Measurements from ENCODE around the gene TMTC1. TPM values are rescaled to one million over a fixed set of nuclear protein-coding genes. Genes with fewer than 3 reads are reported as not detected.

Gene TMTC1
- polyA plus RNA-seq, 1 donor (not counting 4 experiments of a cell fraction or from before 2014, with no cell fraction given): 3.7 TPM

DNA sequence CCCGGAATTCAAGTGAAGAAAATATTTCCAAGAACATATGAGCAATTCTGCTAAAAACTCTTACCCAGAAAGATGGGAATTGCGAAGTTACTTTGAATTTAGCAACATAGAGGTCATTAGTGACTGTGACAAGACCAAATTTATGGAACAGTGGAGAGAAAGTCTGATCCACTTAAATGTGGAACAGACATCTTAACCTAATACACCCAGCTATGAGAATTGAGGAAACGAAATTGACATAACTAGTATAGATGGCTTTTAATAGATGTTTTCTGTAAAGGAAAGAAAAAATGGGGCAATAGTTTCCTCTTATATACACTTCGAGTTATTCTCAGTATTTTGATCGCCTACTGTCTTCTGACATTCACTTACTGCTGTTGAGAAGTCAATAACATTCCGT, 290.9 kb downstream of the TMTC1 start:
- H3K79me2 ChIP-seq (ENCODE audit: control insufficient read depth, insufficient read depth, low read length): no peaks in the 10 kb centered on the region
- H4K20me1 ChIP-seq (ENCODE audit: control insufficient read depth, extremely low read depth, insufficient read depth, low read length): no peaks in the 10 kb centered on the region
- H3K9me1 ChIP-seq (ENCODE audit: control insufficient read depth, extremely low read depth, insufficient read depth, low read length): no peaks in the 10 kb centered on the region
- no peak for TF ChIP-seq EZH2 (IDR thresholded peaks at IDR 0.05; ENCODE audit: low read length)
- TF ChIP-seq, protein P1, sequence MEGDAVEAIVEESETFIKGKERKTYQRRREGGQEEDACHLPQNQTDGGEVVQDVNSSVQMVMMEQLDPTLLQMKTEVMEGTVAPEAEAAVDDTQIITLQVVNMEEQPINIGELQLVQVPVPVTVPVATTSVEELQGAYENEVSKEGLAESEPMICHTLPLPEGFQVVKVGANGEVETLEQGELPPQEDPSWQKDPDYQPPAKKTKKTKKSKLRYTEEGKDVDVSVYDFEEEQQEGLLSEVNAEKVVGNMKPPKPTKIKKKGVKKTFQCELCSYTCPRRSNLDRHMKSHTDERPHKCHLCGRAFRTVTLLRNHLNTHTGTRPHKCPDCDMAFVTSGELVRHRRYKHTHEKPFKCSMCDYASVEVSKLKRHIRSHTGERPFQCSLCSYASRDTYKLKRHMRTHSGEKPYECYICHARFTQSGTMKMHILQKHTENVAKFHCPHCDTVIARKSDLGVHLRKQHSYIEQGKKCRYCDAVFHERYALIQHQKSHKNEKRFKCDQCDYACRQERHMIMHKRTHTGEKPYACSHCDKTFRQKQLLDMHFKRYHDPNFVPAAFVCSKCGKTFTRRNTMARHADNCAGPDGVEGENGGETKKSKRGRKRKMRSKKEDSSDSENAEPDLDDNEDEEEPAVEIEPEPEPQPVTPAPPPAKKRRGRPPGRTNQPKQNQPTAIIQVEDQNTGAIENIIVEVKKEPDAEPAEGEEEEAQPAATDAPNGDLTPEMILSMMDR (optimal IDR thresholded peaks at IDR 0.05 in 1 of 3, IDR thresholded peaks at IDR 0.05 in 1 of 3, conservative IDR thresholded peaks at IDR 0.05 in 1 of 3; ENCODE audit: extremely low read depth in 1 of 3, insufficient read depth in 2 of 3, low read length in 3 of 3): no peak
- no peak for FAIRE-seq
- H3K27ac ChIP-seq (ENCODE audit: control insufficient read depth, insufficient read depth, low read length): no peak overlapping the region
- no peaks in the 10 kb centered on the region for H3K9me3 ChIP-seq (ENCODE audit: control insufficient read depth, low read depth, low read length)
- H2AFZ ChIP-seq (ENCODE audit: control insufficient read depth, low read length): no peak overlapping the region
- no peaks in the 10 kb centered on the region for H3K27me3 ChIP-seq (ENCODE audit: control insufficient read depth, extremely low read depth, insufficient read depth, low read length)
- dilution Hi-C loops (cut with MboI; ENCODE audit: extremely low pct_ligation_motif_present, low sequenced_read_pairs): no loop called here
- no peak overlapping the region for H3K4me3 ChIP-seq (ENCODE audit: control insufficient read depth in 2 of 3, extremely low read depth in 1 of 3, insufficient read depth in 2 of 3, low read depth in 1 of 3, low read length in 3 of 3)
- H3K4me2 ChIP-seq (ENCODE audit: control insufficient read depth, extremely low read depth, insufficient read depth, low read depth, low read length): no peak overlapping the region
- H3K4me1 ChIP-seq (ENCODE audit: control insufficient read depth, extremely low read depth, insufficient read depth, low read length): no peaks in the 10 kb centered on the region
- H3K9ac ChIP-seq (ENCODE audit: control insufficient read depth, extremely low read depth, insufficient read depth, low read length): no peak overlapping the region
- no peaks in the 10 kb centered on the region for H3K36me3 ChIP-seq (ENCODE audit: control insufficient read depth in 2 of 2, extremely low read depth in 1 of 2, insufficient read depth in 2 of 2, low read length in 2 of 2)
- no peak for DNase-seq (ENCODE audit: low read depth, low spot score)

DNA sequence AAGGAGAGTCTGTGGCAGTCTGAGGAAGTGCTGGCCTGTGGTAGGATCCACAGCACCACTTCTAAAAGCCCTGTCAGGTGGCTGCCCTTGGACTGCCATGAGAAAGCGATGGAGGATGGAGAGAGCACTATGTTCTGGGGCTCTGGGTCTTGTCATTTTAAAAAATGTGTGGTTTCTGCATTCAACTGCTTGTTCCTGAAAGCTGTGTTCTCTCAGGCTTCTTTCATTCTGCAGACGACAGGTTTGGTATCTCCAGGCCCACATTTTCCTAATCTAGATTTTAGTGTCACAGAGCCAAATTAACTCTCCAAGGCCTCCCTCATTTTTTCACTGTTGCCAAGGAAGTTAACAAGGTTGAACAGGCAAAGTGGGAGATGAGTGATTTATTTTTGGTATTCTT, 296.8 kb downstream of the TMTC1 start:
- dilution Hi-C loops (cut with MboI; ENCODE audit: extremely low pct_ligation_motif_present, low sequenced_read_pairs): no loop called here
- Histone ChIP-seq H3K27me3 (ENCODE audit: control insufficient read depth, extremely low read depth, insufficient read depth, low read length) (no peaks in the 10 kb centered on the region), H3K27ac (ENCODE audit: control insufficient read depth, insufficient read depth, low read length) (no peak overlapping the region), H3K79me2 (ENCODE audit: control insufficient read depth, insufficient read depth, low read length) (no peaks in the 10 kb centered on the region), H3K9me3 (ENCODE audit: control insufficient read depth, low read depth, low read length) (no peaks in the 10 kb centered on the region), H3K4me1 (ENCODE audit: control insufficient read depth, extremely low read depth, insufficient read depth, low read length) (no peaks in the 10 kb centered on the region), H3K9me1 (ENCODE audit: control insufficient read depth, extremely low read depth, insufficient read depth, low read length) (no peaks in the 10 kb centered on the region), H4K20me1 (ENCODE audit: control insufficient read depth, extremely low read depth, insufficient read depth, low read length) (no peaks in the 10 kb centered on the region), H3K4me2 (ENCODE audit: control insufficient read depth, extremely low read depth, insufficient read depth, low read depth, low read length) (no peak overlapping the region), H3K36me3 (ENCODE audit: control insufficient read depth in 2 of 2, extremely low read depth in 1 of 2, insufficient read depth in 2 of 2, low read length in 2 of 2) (no peaks in the 10 kb centered on the region), H2AFZ (ENCODE audit: control insufficient read depth, low read length) (no peak overlapping the region), H3K9ac (ENCODE audit: control insufficient read depth, extremely low read depth, insufficient read depth, low read length) (no peak overlapping the region), H3K4me3 (ENCODE audit: control insufficient read depth in 2 of 3, extremely low read depth in 1 of 3, insufficient read depth in 2 of 3, low read depth in 1 of 3, low read length in 3 of 3) (no peak overlapping the region)
- DNase-seq (ENCODE audit: low read depth, low spot score): no peak
- no peak for TF ChIP-seq EZH2 (IDR thresholded peaks at IDR 0.05; ENCODE audit: low read length)
- TF ChIP-seq, protein P1 (optimal IDR thresholded peaks at IDR 0.05 in 1 of 3, IDR thresholded peaks at IDR 0.05 in 1 of 3, conservative IDR thresholded peaks at IDR 0.05 in 1 of 3; ENCODE audit: extremely low read depth in 1 of 3, insufficient read depth in 2 of 3, low read length in 3 of 3): no peak
- no peak for FAIRE-seq
